GM18526 (cell line): ENCODE measurements around the gene CCDC124.

ENCODE experiments used
- POLR2A ChIP-seq: IDR thresholded peaks from 3 replicates; pipeline ENCODE4 v1.6.1; 2011; ENCODE audit not compliant: insufficient read length; ENCODE audit errors: extremely low read depth

Gene CCDC124

DNA sequence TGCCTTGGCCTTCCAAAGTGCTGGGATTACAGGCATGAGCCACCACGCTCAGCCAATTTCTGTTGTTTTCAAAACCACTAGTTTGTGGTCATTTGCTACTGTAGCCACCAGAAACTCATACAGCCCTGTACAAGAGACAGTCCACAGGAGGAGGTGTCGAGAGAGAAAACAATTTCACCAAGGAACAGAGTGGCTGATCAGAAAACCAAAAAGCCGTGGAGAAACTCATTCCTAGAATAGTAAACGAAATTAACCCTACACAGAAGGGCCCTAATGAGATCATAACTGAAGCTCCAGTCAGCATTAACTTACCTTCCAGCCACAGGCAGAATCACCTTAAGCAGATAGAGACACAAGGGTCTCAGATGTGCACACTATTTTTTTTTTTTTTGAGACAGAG, 3.8 kb upstream of the CCDC124 start:
- no peak for TF ChIP-seq POLR2A

DNA sequence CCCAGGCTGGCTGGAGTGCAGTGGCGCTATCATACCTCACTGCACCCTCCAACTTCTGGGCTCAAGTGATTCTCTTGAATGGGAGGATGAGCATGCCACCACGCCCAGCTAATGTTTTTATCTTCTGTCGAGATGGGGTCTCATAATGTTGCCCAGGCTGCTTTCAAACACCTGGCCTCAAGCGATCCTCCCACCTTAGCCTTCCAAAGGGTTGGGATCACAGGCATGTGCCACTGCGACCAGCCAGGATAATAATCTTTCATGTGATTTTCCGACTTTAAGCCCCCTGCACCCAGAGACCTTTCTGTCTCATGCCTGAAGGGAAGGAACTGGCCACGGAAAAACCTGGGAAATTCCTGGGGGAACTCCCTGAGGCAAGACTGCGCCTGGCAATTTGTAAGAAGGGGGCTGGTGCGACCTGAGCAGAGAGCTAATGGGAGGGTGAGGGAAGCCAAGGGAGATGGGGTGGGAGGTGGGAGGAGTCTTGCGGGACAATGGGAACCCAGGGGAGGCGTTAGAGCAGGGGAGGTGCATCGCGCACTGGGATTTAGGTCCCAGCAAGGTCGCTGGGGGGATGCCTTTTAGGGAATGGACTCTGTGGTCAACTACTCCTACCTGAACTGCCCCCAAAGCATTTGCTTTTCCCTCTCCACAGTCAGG, 1.2 kb upstream of the CCDC124 start:
- TF ChIP-seq POLR2A = no peak

DNA sequence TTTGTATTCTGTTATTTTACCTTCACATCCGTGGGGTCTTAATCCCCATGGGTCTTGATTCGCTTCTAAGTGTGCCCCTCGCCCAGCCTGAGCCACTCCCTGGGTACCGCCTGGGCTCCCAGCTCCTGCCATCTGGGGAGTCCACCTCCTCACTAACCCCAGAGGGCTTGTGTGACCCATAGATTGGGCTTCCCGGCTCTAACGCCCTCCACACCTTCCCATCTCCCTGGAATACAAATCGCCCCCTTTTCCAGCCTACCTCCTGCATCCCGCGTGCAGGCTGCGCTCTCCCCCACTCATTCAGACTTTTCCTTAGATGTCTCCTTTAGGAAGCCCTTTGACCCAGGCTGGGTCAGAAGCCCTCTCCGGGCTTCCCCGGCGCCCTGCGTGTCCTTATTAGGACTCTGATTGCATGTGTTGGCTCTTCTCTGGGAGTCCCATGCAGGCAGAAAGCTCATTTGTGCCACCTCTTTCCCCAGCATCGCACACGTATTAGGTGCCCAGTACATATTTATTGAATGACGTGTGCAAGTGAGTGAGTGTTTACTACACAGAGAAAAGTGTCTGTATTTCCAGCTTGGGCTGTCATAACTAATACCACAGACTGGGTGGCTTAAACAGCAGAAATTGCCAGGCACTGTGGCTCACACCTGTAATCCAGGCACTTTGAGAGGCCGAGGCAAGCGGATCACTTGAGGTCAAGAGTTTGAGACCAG, 757 bp downstream of the CCDC124 start:
- TF ChIP-seq POLR2A = no peak

DNA sequence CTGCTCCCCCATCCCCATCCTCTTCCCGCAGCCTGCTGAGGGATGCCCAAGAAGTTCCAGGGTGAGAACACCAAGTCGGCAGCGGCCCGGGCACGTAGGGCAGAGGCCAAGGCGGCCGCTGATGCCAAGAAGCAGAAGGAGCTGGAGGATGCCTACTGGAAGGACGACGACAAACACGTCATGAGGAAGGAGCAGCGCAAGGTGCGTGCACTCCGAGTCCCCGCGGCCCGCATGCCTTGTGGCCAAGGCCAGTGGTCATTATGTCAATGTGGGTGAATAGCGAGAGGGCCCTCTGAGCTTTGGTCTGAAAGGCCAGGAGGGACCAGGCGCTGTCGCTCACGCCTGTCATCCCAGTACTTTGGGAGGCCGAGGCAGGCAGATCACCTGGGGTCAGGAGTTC, 3.6 kb downstream of the CCDC124 start:
- no peak for TF ChIP-seq POLR2A

DNA sequence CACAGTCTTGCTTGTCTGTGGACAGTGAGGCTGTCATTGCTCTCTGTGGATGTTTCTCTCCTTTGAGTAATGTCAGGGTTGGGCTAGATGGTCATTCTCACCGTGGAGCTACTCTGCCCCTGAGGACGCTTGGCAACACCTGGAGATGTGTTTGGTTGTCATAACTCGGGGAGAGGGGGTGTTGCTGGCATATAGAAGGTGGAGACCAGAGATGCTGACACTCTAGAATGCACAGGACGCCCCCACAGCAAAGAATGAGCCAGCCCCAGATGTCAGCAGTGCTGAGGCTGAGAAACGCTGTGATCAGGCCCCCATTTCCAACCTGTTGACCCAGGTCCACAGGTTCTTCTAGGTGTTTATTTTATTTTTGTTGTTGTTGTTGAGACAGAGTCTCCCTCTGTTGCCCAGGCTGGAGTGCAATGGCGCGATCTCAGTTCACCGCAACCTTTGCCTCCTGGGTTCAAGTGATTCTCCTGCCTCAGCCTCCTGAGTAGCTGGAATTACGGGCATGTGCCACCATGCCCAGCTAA, 4.6 kb downstream of the CCDC124 start:
- TF ChIP-seq POLR2A = no peak

DNA sequence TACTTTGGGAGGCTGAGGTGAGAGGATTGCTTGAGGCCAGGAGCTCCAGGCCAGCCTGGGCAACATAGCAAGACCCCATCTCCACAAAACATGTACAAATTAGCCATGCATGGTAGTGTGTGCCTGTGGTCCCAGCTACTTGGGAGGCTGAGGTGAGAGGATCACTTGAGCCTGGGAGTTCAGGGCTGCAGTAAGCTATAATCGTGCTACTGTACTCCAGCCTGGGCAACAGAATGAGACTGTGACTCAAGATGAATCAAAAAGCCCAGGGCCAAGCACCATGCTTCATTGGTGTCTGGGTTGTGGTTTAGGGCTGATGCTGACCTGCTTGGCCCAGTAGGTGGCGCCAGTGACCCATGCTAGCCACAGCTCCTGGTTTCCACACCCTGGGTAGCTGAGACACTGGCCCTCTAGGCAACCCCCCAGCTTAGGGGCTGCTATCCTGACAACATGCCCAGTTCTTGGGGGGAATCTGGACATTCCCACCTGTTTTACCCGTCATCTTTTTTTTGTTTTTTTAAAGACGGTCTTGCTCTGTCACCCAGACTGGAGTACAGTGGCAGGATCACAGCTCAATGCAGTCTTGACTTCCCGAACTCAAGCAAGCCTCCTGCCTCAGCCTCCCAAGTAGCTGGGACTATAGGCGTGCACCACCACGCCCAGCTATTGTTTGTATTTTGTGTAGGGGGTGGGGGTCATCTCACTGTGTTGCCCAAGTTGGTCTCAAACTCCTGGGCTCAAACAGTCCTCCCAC, 5.5 kb downstream of the CCDC124 start:
- no peak for TF ChIP-seq POLR2A

DNA sequence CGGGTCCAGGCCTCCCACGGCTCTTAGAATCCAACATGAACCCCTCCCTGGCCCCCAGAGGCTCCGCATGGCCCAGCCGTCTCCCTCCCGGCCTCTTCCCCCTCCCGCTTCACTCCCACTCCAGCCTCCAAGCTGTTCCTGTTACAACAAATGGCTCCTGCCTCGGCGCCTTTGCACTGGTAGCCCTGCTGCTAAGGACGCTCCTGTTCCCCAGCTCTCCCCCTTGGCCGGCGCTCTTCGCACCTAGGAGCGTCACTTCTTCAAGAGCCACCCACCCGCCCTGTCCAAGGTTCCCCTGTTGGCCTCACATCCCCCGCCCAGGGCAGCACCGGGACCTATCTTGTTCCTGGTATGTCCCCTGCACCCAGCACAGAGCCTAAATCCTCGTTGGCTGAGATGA, 9.4 kb downstream of the CCDC124 start:
- no peak for TF ChIP-seq POLR2A

DNA sequence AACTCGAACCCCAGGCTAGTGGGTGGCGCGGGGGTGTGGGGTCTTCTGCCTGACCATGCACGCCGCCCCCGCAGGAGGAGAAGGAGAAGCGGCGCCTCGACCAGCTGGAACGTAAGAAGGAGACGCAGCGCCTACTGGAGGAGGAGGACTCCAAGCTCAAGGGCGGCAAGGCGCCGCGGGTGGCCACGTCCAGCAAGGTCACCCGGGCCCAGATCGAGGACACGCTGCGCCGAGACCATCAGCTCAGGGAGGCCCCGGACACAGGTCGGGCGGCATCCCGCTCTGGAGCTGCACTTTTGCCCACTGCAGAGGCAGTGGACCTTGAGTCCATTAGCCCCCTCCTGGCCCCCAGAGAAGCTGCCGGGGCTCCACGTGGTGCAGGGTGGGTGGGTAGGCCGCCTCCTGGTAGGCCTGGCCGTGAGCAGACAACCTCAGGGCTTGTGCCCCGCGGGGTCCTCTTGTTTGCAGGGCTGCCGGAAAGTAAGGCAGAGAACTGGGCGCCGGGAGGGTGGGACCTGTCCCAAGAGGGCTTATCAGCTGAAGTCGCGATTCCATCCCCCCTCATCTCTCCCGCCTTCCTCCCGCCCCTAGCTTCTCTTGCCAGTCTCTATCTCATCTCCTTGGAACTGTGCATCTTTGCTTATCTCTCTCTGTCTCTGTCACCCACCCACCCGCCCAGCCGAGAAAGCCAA, 9.9 kb downstream of the CCDC124 start:
- TF ChIP-seq POLR2A = no peak

DNA sequence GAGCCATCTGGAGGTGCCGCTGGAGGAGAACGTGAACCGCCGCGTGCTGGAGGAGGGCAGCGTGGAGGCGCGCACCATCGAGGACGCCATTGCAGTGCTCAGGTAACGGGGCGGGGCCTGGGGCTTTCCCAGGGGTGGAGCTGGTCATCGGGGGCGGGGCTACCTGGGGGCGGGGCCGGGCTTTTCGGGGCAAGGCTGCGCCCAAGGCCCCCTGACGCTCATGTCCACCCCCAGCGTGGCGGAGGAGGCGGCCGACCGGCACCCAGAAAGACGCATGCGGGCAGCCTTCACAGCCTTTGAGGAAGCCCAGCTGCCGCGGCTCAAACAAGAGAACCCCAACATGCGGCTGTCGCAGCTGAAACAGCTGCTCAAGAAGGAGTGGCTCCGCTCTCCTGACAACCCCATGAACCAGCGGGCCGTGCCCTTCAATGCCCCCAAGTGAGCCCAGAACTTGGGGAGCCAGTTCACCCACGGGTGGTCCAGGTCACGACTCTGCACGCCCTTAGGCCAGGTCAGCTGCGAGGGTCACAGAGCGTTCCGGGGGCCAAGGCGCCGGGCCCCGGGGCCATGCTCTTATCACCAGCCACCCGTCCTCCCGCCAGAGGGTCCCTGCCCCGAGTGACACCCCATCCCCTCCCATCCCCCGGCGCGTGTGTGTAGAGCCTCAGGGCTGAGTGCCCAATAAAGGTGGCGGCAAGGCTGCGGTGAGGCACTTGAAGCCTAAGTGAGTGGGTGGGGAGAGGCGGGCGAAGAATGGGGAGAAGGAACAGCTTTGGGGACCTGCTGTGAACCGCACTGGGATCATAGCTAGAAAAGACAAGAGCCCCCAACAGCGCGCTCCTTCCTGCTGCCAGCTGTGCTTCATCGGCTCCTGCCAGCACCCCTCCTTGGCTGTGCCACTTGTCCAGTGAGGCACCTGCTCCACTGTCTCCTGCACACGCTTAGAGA, 10.7 kb downstream of the CCDC124 start:
- TF ChIP-seq POLR2A = no peak

DNA sequence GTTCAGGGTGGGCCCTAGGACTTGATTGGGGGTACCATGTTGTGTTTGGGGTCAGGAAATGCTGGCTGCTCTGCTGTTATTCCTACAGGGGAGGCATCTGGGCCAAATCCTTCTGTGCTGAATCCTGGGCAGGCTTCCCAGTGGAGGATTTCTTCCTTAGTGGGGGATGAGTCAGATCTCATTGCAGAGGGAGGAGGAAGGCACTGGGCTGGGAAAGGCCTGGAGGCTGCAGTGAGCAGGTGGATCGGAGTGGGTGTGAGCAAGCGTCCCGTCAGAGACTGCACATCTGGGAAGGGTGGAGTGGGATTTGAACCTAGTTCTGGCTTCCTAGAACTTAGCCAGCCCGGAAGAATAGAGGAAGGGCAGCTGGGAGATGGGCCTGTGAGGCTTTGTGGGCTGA, 11.5 kb downstream of the CCDC124 start:
- TF ChIP-seq POLR2A = no peak

DNA sequence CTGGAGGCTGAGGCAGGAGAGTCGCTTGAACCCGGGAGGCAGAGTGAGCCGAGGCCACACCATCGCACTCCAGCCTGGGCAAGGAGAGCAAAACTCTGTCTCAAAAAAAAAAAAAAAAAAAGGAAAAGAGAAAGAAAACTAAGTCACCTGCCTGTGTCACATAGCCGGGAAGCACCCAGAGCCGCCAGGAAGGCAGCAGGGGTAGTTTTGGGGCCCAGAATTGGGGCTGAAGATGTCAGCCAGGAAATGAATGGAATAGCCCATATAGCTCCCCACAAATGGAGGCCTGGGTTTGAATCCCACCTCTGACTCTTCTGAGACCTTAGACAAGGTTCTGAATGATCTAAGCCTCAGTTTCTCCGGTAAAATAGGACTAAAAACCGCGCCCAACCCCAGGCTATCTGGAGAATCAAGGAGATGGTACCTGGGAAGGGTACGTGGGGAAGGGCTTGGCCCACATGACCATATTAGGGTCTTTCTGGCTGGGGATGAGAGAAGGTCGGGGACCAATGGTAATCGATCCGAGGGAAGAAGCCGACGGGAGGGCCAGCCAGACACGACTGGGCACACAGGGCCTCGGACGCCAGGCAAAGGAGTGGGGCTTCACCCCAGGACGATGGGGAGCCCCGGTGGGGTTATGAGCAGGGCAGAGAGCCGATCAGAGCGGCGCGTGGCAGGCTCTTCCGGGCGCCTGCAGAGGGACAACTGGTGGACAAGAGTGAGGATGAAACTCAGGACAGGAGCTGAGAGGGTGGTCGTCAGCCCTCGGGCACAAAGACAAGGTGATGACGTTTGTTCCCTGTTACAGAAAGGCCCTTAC, 14.4 kb downstream of the CCDC124 start:
- TF ChIP-seq POLR2A = no peak

DNA sequence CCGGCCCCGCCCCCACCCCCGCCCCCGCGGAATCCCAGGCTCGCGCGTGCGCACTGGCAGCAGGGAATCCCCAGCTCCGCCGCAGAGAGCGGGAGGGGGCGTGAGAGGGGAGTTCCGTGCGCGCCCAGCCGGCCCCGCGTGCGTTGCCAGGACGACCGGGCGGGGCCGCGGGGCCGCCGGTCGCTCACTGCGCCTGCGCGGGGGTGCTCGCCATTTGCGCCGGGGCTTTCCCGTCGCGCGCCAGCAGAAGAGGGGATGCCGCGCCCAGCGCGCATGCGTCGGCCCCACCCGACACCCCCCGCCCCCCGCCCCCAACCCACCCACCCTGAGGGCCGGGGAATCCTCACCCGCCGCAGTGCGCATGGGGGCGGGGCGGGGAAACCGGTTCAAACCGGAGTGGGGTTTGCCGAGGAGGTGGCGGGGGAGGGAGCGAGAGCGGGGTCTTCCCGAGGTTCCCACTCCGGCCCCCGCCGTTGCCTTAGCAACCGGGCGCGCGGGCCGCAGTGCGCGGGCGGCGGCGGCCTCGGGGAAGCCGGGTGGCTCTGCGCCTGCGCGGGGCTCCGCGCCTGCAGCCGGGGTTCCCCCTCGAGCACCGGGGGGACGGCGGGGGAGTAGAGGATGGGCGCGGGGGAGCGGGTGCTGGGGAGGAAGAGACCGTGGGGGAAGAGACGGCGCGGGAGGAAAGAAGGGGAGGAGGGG, 15.1 kb downstream of the CCDC124 start:
- TF ChIP-seq POLR2A = no peak

DNA sequence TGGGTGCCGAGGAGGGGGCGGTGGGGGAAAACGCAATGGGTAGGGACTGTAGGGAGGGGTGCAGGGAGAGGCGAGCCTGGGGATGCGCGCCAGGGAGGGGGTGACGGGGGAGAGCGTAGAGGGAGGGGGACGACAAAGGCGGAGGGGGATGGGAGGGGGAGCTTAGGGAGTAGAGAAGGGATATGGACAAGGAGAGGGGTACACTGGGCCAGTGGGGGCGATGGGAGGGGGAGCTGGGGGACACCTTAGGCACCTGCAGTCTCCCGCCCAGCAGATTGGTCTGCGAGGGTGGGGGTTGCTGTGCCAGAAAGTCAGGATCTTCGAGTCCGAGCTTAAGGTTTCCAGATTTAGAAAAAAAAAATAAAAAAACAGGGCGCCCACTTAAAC, 15.7 kb downstream of the CCDC124 start:
- TF ChIP-seq POLR2A = no peak
